Measurements from ENCODE around the gene SH3PXD2A. TPM values are rescaled to one million over a fixed set of nuclear protein-coding genes. Genes with fewer than 3 reads are reported as not detected.

SH3PXD2A gene
- total RNA-seq, 1 experiment from 2014 or later: 4.5 TPM

DNA sequence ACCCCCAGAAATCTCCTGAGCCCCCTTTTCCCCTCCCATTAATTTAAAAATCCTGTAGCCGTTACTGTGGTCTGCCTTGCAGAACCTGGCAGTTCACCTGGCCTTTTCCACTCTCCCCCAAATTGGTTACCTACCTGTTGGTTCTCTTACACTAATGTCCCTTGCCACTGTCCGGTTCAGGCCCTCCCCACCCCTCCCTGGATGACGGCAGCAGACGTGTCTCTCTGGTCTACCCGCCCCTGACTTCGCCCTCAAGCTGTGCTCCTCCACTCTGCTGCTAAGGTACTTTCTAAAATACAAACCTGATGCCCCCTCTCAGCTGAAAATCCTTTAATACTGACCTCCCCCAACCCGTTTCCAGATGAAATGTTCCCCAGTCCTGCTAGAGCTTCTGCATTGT is 15.6 kb upstream of the SH3PXD2A start:
- H3K36me3 Mint-ChIP-seq (ENCODE audit: insufficient read depth in 1 of 3, low read depth in 3 of 3): no peaks in the 10 kb centered on the region
- no peaks in the 10 kb centered on the region for H3K79me2 ChIP-seq (ENCODE audit: insufficient read depth, low read length)
- DNase-seq: no peak
- no peak overlapping the region for H2BK5ac ChIP-seq (ENCODE audit: insufficient read length, low read length)
- H3K4me3 Mint-ChIP-seq: no peak overlapping the region
- H3K27me3 ChIP-seq (ENCODE audit: insufficient read depth, low read length): no peaks in the 10 kb centered on the region
- H4K5ac ChIP-seq (ENCODE audit: insufficient read length, low read depth, low read length): no peak overlapping the region
- H2BK20ac ChIP-seq (ENCODE audit: low read depth, low read length, poor library complexity, severe bottlenecking): no peak overlapping the region
- H3K4ac ChIP-seq (ENCODE audit: low read depth, low read length): no peak overlapping the region
- peak overlapping the region in 1 of 3 experiments; percentile 23; a peak in 1 of 7 replicates for H3K27ac Mint-ChIP-seq
- H3K4me1 Mint-ChIP-seq: peaks cover 13 to 18% of the 10 kb centered on the region in 2 experiments
- H2AFZ ChIP-seq (ENCODE audit: low read length): no peak overlapping the region
- H2AK5ac ChIP-seq (ENCODE audit: insufficient read length, low read length): no peak overlapping the region
- no peaks in the 10 kb centered on the region for H3K27me3 Mint-ChIP-seq (ENCODE audit: low read depth)
- H3K23me2 ChIP-seq (ENCODE audit: insufficient read length, low read depth, low read length, poor library complexity, severe bottlenecking): no peaks in the 10 kb centered on the region
- no peak overlapping the region for H2BK15ac ChIP-seq (ENCODE audit: low read depth, low read length)
- no peak overlapping the region for H3K4me2 ChIP-seq (ENCODE audit: insufficient read depth, insufficient read length, low read length)
- WGBS (ENCODE audit: extremely low coverage, insufficient read length, low lambda C conversion rate): no CpG with 5 or more reads among the region's 7 CpGs
- H3K9ac ChIP-seq (ENCODE audit: extremely low read depth, insufficient read length, low read length): no peak overlapping the region
- no peak overlapping the region for H3K23ac ChIP-seq (ENCODE audit: insufficient read length, low read depth, low read length)
- H3K9me3 Mint-ChIP-seq: no peaks in the 10 kb centered on the region; a peak in 1 of 5 replicates
- no peak overlapping the region for H3K14ac ChIP-seq (ENCODE audit: insufficient read depth, low read length)
- TF ChIP-seq, protein P1, sequence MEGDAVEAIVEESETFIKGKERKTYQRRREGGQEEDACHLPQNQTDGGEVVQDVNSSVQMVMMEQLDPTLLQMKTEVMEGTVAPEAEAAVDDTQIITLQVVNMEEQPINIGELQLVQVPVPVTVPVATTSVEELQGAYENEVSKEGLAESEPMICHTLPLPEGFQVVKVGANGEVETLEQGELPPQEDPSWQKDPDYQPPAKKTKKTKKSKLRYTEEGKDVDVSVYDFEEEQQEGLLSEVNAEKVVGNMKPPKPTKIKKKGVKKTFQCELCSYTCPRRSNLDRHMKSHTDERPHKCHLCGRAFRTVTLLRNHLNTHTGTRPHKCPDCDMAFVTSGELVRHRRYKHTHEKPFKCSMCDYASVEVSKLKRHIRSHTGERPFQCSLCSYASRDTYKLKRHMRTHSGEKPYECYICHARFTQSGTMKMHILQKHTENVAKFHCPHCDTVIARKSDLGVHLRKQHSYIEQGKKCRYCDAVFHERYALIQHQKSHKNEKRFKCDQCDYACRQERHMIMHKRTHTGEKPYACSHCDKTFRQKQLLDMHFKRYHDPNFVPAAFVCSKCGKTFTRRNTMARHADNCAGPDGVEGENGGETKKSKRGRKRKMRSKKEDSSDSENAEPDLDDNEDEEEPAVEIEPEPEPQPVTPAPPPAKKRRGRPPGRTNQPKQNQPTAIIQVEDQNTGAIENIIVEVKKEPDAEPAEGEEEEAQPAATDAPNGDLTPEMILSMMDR (conservative IDR thresholded peaks at IDR 0.05): no peak
- no peak overlapping the region for H4K8ac ChIP-seq (replicated peaks; ENCODE audit: insufficient read length, low read depth, low read length)
- no peak overlapping the region for H3K18ac ChIP-seq (ENCODE audit: insufficient read length, low read depth, low read length)
- H3K79me1 ChIP-seq (ENCODE audit: insufficient read depth, low read depth, low read length, poor library complexity, severe bottlenecking): no peaks in the 10 kb centered on the region
- no peak overlapping the region for H3T11ph ChIP-seq (ENCODE audit: low read length)
- 0 out of 2 replicates have a peak, but pooled peaks cover 2% of the 10 kb centered on the region for H3K4me1 ChIP-seq (ENCODE audit: insufficient read depth, low read length)
- no peak overlapping the region for H3K27ac ChIP-seq (ENCODE audit: insufficient read length, low read depth, low read length)
- H4K91ac ChIP-seq (ENCODE audit: insufficient read length, low read depth, low read length): no peak overlapping the region
- H2BK12ac ChIP-seq (ENCODE audit: insufficient read length, low read depth, low read length): no peak overlapping the region
- H2BK120ac ChIP-seq (ENCODE audit: low read depth, low read length, poor library complexity, severe bottlenecking): no peak overlapping the region
- no peaks in the 10 kb centered on the region for H4K20me1 ChIP-seq (ENCODE audit: control insufficient read depth, insufficient read depth, insufficient read length)
- no peaks in the 10 kb centered on the region for H3K9me3 ChIP-seq (ENCODE audit: control insufficient read depth, low read depth, low read length)
- no peak overlapping the region for H3K56ac ChIP-seq (ENCODE audit: insufficient read length, low read depth, low read length)

Data from H9 (cell line).